Cardiac muscle cell (in vitro differentiated cells and primary cell): Measurements from ENCODE around the gene TCERG1L. TPM values are rescaled to one million over a fixed set of nuclear protein-coding genes. Genes with fewer than 3 reads are reported as not detected.

Experiments
- DNase-seq, 2 donors: peaks; one replicate each; pipeline versions ENCODE4 v3.0.0 to v3.0.0-alpha.2; 2010 to 2017; ENCODE audit warnings: low read depth in 1 of 2, low spot score in 1 of 2
- H3K27ac ChIP-seq: fragments of 200-600 bp; sonication (generic); 2 replicates; pipeline ENCODE4 v1.5.1; 2016
- H3K27me3 ChIP-seq: fragments of 200-600 bp; sonication (generic); 2 replicates; pipeline ENCODE4 v1.6.0; 2016; ENCODE audit warnings: control low read depth
- H3K36me3 ChIP-seq: fragments of 200-600 bp; sonication (generic); 2 replicates; pipeline ENCODE4 v1.5.1; 2016; ENCODE audit warnings: control low read depth
- H3K4me1 ChIP-seq: fragments of 200-600 bp; sonication (generic); 2 replicates; pipeline ENCODE4 v1.8.1; 2017; ENCODE audit warnings: low read depth, mild to moderate bottlenecking, mixed run types
- H3K4me3 ChIP-seq: fragments of 200-600 bp; sonication (generic); 2 replicates; pipeline ENCODE4 v1.5.1; 2016; ENCODE audit warnings: mild to moderate bottlenecking
- H3K9me3 ChIP-seq: fragments of 200-600 bp; sonication (generic); 2 replicates; pipeline ENCODE4 v1.5.1; 2017; ENCODE audit warnings: low read depth, mild to moderate bottlenecking, control low read depth
- CTCF ChIP-seq: IDR thresholded peaks from 2 replicates; pipeline ENCODE4 v1.5.1; 2012; ENCODE audit warnings: low read depth, mild to moderate bottlenecking, low read length
- polyA plus RNA-seq: library from polyadenylated mRNA; unstranded; fragments of >200 nt; fragmentation: Nextera tagmentation; extraction: Ambion mirVana; gene quantifications from 2 replicates; pipeline ENCODE4 v1.2.1, GENCODE V29; 2016
- total RNA-seq: library from RNA; depleted of rRNA; stranded (reverse); fragments of >200 nt; gene quantifications from 2 replicates; pipeline ENCODE4 v1.2.3, GENCODE V29; 2016

Gene TCERG1L
- total and polyA plus RNA-seq, 2 experiments from 2014 or later, result 0.12 to 1.9 TPM

GRCh38 chr10:131264110-131264788 lies 47.3 kb downstream of the TCERG1L start:
- no peaks in the 10 kb centered on the region for H3K27me3 ChIP-seq
- no peak for TF ChIP-seq CTCF
- no peak overlapping the region for H3K4me3 ChIP-seq
- no peak overlapping the region for H3K27ac ChIP-seq
- no peaks in the 10 kb centered on the region for H3K9me3 ChIP-seq
- H3K36me3 ChIP-seq, result no peaks in the 10 kb centered on the region
- no peaks in the 10 kb centered on the region for H3K4me1 ChIP-seq
- no peak for DNase-seq

GRCh38 chr10:131261890-131262475 lies 49.5 kb downstream of the TCERG1L start:
- TF ChIP-seq CTCF, result no peak
- Histone ChIP-seq H3K9me3 (no peaks in the 10 kb centered on the region), H3K27ac (no peak overlapping the region), H3K36me3 (no peaks in the 10 kb centered on the region), H3K4me3 (no peak overlapping the region), H3K27me3 (no peaks in the 10 kb centered on the region), H3K4me1 (no peaks in the 10 kb centered on the region)
- DNase-seq, result no peak

- no peaks in the 10 kb centered on the region for H3K4me1 ChIP-seq
- no peak for DNase-seq
- no peak overlapping the region for H3K27ac ChIP-seq
- no peaks in the 10 kb centered on the region for H3K27me3 ChIP-seq
- TF ChIP-seq CTCF, result no peak
- H3K4me3 ChIP-seq, result no peak overlapping the region
- no peaks in the 10 kb centered on the region for H3K9me3 ChIP-seq
- H3K36me3 ChIP-seq, result no peaks in the 10 kb centered on the region
These were observed 50.9 kb downstream of the TCERG1L start for GRCh38 chr10:131260452-131261211.

- no peaks in the 10 kb centered on the region for H3K4me1 ChIP-seq
- no peak overlapping the region for H3K27ac ChIP-seq
- no peak for DNase-seq
- TF ChIP-seq CTCF, result no peak
- no peaks in the 10 kb centered on the region for H3K27me3 ChIP-seq
- no peaks in the 10 kb centered on the region for H3K9me3 ChIP-seq
- no peak overlapping the region for H3K4me3 ChIP-seq
- H3K36me3 ChIP-seq, result no peaks in the 10 kb centered on the region
These were observed 51.5 kb downstream of the TCERG1L start for GRCh38 chr10:131260031-131260430.

GRCh38 chr10:131259535-131259934 lies 52.0 kb downstream of the TCERG1L start:
- no peak for DNase-seq
- no peak overlapping the region for H3K27ac ChIP-seq
- no peaks in the 10 kb centered on the region for H3K36me3 ChIP-seq
- no peaks in the 10 kb centered on the region for H3K4me1 ChIP-seq
- no peaks in the 10 kb centered on the region for H3K27me3 ChIP-seq
- no peak overlapping the region for H3K4me3 ChIP-seq
- no peaks in the 10 kb centered on the region for H3K9me3 ChIP-seq
- TF ChIP-seq CTCF, result no peak
